Activated naive CD4-positive, alpha-beta T cell treated with anti-CD3 and anti-CD28 coated beads, Interleukin-2, amount 10 ng/mL, durations not matched to agents 7 days and 5 days (primary cell): ENCODE results near the gene FOXD4L5.
"Not testable (repeated sequence)": the region's sequence is repeated elsewhere in the genome, so short reads cannot be mapped to it uniquely, and the experiment has no call there.

Experiments
- CTCF ChIA-PET: fragments of 350-600 bp; sonication (Branson Sonifier 250); formaldehyde crosslinking; loops from one replicate; lab custom pipeline; 2021; ENCODE audit warnings: antibody characterized with exemption; lab: Charles Lee
- DNase-seq: peaks from one replicate; pipeline ENCODE4 v3.0.0-alpha.2; 2020
- H3K27ac Mint-ChIP-seq: one replicate; pipeline ENCODE4 v1.8.0; 2021; ENCODE audit warnings: mild to moderate bottlenecking, moderate library complexity, mixed read lengths
- H3K27me3 Mint-ChIP-seq: one replicate; pipeline ENCODE4 v1.8.0; 2021; ENCODE audit warnings: mild to moderate bottlenecking, mixed read lengths
- H3K36me3 Mint-ChIP-seq: one replicate; pipeline ENCODE4 v1.8.0; 2021; ENCODE audit warnings: mixed read lengths
- H3K4me1 Mint-ChIP-seq: one replicate; pipeline ENCODE4 v1.8.0; 2021; ENCODE audit warnings: mixed read lengths
- H3K4me3 Mint-ChIP-seq: one replicate; pipeline ENCODE4 v1.8.0; 2021; ENCODE audit warnings: mild to moderate bottlenecking, moderate library complexity, mixed read lengths
- H3K9me3 Mint-ChIP-seq: one replicate; pipeline ENCODE4 v1.8.0; 2021; ENCODE audit warnings: mixed read lengths

Gene FOXD4L5

GRCh38 chr9:65285109-65285508, at the start of gene FOXD4L5:
Gene FOXD4L5 (minus strand): TSS chr9:65285209. CDS start chr9:65284377, 832 bp downstream.
- H3K4me3 Mint-ChIP-seq, H3K36me3 Mint-ChIP-seq, DNase-seq, H3K4me1 Mint-ChIP-seq, H3K9me3 Mint-ChIP-seq, CTCF ChIA-PET, H3K27ac Mint-ChIP-seq, H3K27me3 Mint-ChIP-seq: not testable (repeated sequence)

GRCh38 chr9:65283943-65284342, 1.1 kb downstream of the FOXD4L5 start:
- H3K4me3 Mint-ChIP-seq, H3K27ac Mint-ChIP-seq, H3K27me3 Mint-ChIP-seq, H3K9me3 Mint-ChIP-seq, H3K4me1 Mint-ChIP-seq, H3K36me3 Mint-ChIP-seq, DNase-seq, CTCF ChIA-PET: not testable (repeated sequence)

- H3K27ac Mint-ChIP-seq, H3K9me3 Mint-ChIP-seq, DNase-seq, CTCF ChIA-PET, H3K27me3 Mint-ChIP-seq, H3K36me3 Mint-ChIP-seq, H3K4me1 Mint-ChIP-seq, H3K4me3 Mint-ChIP-seq: not testable (repeated sequence)
Observed at GRCh38 chr9:65282976-65283375, 2.0 kb downstream of the FOXD4L5 start.
